ENCODE results near the gene TYR.

The TYR gene

GRCh38 chr11:89177691-89178231, at the start of gene TYR:
Gene TYR, plus strand, starts transcription at chr11:89177875. Its CDS starts 79 bp downstream, at chr11:89177954.
- TF ChIP-seq, protein P1, sequence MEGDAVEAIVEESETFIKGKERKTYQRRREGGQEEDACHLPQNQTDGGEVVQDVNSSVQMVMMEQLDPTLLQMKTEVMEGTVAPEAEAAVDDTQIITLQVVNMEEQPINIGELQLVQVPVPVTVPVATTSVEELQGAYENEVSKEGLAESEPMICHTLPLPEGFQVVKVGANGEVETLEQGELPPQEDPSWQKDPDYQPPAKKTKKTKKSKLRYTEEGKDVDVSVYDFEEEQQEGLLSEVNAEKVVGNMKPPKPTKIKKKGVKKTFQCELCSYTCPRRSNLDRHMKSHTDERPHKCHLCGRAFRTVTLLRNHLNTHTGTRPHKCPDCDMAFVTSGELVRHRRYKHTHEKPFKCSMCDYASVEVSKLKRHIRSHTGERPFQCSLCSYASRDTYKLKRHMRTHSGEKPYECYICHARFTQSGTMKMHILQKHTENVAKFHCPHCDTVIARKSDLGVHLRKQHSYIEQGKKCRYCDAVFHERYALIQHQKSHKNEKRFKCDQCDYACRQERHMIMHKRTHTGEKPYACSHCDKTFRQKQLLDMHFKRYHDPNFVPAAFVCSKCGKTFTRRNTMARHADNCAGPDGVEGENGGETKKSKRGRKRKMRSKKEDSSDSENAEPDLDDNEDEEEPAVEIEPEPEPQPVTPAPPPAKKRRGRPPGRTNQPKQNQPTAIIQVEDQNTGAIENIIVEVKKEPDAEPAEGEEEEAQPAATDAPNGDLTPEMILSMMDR (IDR thresholded peaks at IDR 0.05; ENCODE audit: low read depth, low read length) = no peak
- in situ Hi-C loops (cut with HindIII; ENCODE audit: low sequenced_read_pairs) = no loop called here
- H3K4me3 ChIP-seq (ENCODE audit: low read depth, low read length) = no peak within 1 kb of the TSS
- no peak for DNase-seq (ENCODE audit: low read depth, low spot score)

GRCh38 chr11:89136606-89137005, 41.1 kb upstream of the TYR start:
- TF ChIP-seq, protein P1 (IDR thresholded peaks at IDR 0.05; ENCODE audit: low read depth, low read length) = no peak
- in situ Hi-C loops (cut with HindIII; ENCODE audit: low sequenced_read_pairs) = no loop called here
- no peak for DNase-seq (ENCODE audit: low read depth, low spot score)
- no peak overlapping the region for H3K4me3 ChIP-seq (ENCODE audit: low read depth, low read length)

GRCh38 chr11:89147229-89147628, 30.4 kb upstream of the TYR start:
- H3K4me3 ChIP-seq (ENCODE audit: low read depth, low read length) = no peak overlapping the region
- TF ChIP-seq, protein P1 (IDR thresholded peaks at IDR 0.05; ENCODE audit: low read depth, low read length) = no peak
- DNase-seq (ENCODE audit: low read depth, low spot score) = no peak
- in situ Hi-C loops (cut with HindIII; ENCODE audit: low sequenced_read_pairs) = no loop called here

DNA sequence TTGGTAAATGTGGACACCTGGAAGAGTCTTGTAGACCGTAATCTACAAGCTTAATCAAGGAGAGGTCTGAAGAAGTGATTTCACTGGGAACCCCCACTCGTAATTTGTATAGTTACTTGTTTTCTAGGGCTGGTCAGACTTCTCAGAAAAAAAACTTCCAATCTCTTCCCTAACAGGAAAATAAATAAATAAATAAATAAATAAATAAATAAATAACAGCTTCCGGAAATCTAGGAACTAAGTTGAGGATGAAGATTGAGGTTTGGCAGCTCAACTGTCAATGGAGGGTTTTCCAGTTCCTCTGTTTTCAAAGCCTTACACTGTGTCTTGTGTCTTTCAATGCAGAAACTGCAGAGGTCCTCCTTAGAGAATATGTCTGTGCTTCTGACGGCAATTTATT, 17.7 kb upstream of the TYR start:
- in situ Hi-C loops (cut with HindIII; ENCODE audit: low sequenced_read_pairs) = no loop called here
- no peak for DNase-seq (ENCODE audit: low read depth, low spot score)
- no peak overlapping the region for H3K4me3 ChIP-seq (ENCODE audit: low read depth, low read length)
- TF ChIP-seq, protein P1 (IDR thresholded peaks at IDR 0.05; ENCODE audit: low read depth, low read length) = no peak

DNA sequence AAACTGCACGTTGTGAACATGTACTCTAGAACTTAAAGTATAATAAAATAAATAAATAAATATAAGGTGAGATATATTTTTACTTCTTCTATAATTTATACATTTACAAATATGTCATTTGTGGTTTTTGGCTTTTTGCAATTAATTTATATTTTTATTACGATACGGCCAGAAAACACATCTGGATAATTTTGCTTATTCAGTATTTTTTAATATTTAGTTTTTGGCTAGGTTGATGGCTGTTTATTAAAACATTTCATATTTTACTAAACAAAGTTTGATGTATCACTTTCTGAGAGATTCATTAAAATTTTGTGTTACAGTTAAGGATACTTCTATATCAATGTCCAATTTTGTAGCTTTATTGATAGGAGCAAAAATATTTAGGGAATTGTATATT, 15.7 kb upstream of the TYR start:
- TF ChIP-seq, protein P1 (IDR thresholded peaks at IDR 0.05; ENCODE audit: low read depth, low read length) = no peak
- in situ Hi-C loops (cut with HindIII; ENCODE audit: low sequenced_read_pairs) = no loop called here

GRCh38 chr11:89163686-89164085, 14.0 kb upstream of the TYR start:
- in situ Hi-C loops (cut with HindIII; ENCODE audit: low sequenced_read_pairs) = no loop called here
- TF ChIP-seq, protein P1 (IDR thresholded peaks at IDR 0.05; ENCODE audit: low read depth, low read length) = no peak
- DNase-seq (ENCODE audit: low read depth, low spot score) = no peak
- H3K4me3 ChIP-seq (ENCODE audit: low read depth, low read length) = no peak overlapping the region

More for the DNA sequence above, 15.7 kb upstream of the TYR start:
- DNase-seq (ENCODE audit: low read depth, low spot score) = no peak
- no peak overlapping the region for H3K4me3 ChIP-seq (ENCODE audit: low read depth, low read length)

DNA sequence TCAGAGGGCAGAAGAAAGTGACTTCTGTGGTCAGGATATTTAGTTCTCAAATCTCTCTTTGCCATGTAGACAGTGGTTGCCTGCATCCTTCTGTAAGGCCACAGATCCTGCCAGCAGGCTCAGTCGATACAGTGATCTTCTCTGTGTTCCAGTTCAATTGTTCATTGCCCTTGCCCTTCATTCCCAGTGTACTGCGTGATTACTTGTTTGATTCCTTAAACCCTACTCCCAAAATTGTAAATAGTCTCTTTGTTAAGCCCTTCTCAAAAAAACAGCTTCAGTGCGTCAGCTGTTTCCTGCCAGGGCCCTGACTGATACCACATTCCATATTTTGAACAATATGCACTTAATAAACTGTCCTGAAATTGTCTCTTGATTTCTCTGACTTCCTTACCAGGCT, 9.3 kb upstream of the TYR start:
- H3K4me3 ChIP-seq (ENCODE audit: low read depth, low read length) = no peak overlapping the region
- no peak for DNase-seq (ENCODE audit: low read depth, low spot score)
- TF ChIP-seq, protein P1 (IDR thresholded peaks at IDR 0.05; ENCODE audit: low read depth, low read length) = no peak
- in situ Hi-C loops (cut with HindIII; ENCODE audit: low sequenced_read_pairs) = no loop called here
